B cell (primary cell): ENCODE results near the gene NT5DC2. TPM values are rescaled to one million over a fixed set of nuclear protein-coding genes. Genes with fewer than 3 reads are reported as not detected.

ENCODE experiments used
- ATAC-seq: fragments of 200-7000 bp; cut with Tn5 transposase; one replicate; pipeline ENCODE4 v1.10.0; 2021; ENCODE audit warnings: low read depth, mild to moderate bottlenecking, moderate number of reproducible peaks, moderate library complexity
- CTCF ChIA-PET: fragments of 350-600 bp; sonication (Branson Sonifier 250); formaldehyde crosslinking; loops from one replicate; lab custom pipeline; 2021; ENCODE audit warnings: antibody characterized with exemption, inconsistent platforms; lab: Charles Lee
- POLR2A ChIA-PET: fragments of 350-600 bp; sonication (Branson Sonifier 250); formaldehyde crosslinking; loops from one replicate; lab custom pipeline; 2021; ENCODE audit warnings: antibody characterized with exemption; lab: Charles Lee
- DNase-seq: peaks from one replicate; pipeline ENCODE4 v3.0.0; 2013
- H2AFZ ChIP-seq: 2 replicates; pipeline ENCODE4 v1.6.1; 2012; ENCODE audit warnings: mild to moderate bottlenecking, low read depth, low read length; ENCODE audit not compliant: insufficient read depth, poor library complexity, severe bottlenecking
- H3K27ac ChIP-seq, 2 donors: 1 replicate in 1 of 2; 2 replicates in 1 of 2; pipeline ENCODE4 v1.5.1; 2012 to 2013; ENCODE audit warnings: low read length in 2 of 2, mild to moderate bottlenecking in 2 of 2, moderate library complexity in 1 of 2
- H3K27me3 ChIP-seq, 4 experiments: fragments of 200-600 bp in 1 of 4; sonication (generic) in 1 of 4; replicated peaks in 1 of 4; 1 replicate in 2 of 4; 2 replicates in 2 of 4; pipeline versions ENCODE4 v1.6.1 to v1.7.0; 2013 to 2016; ENCODE audit warnings: low read length in 3 of 4, mild to moderate bottlenecking in 2 of 4, mixed read lengths in 1 of 4, moderate library complexity in 1 of 4; ENCODE audit not compliant: insufficient read depth in 4 of 4, control insufficient read depth in 3 of 4; ENCODE audit errors: control extremely low read depth in 1 of 4
- H3K36me3 ChIP-seq, 2 experiments: replicated peaks in 1 of 2; 1 replicate in 1 of 2; 2 replicates in 1 of 2; pipeline versions ENCODE4 v1.6.1 to v1.7.1; 2013; ENCODE audit warnings: low read length in 1 of 2; ENCODE audit not compliant: insufficient read depth in 2 of 2, control insufficient read depth in 1 of 2; ENCODE audit errors: control extremely low read depth in 1 of 2, extremely low read depth in 1 of 2
- H3K4me1 ChIP-seq, 2 donors: fragments of 200-600 bp in 1 of 2; sonication (generic) in 1 of 2; 1 replicate in 1 of 2; 2 replicates in 1 of 2; pipeline versions ENCODE4 v1.5.1 to v1.6.1; 2013 to 2017; ENCODE audit warnings: low read length in 2 of 2; ENCODE audit not compliant: control insufficient read depth in 2 of 2, insufficient read depth in 2 of 2
- H3K4me2 ChIP-seq: replicated peaks from 2 replicates; pipeline ENCODE3; 2012; ENCODE audit warnings: mild to moderate bottlenecking, low read depth, low read length; ENCODE audit not compliant: poor library complexity, severe bottlenecking
- H3K4me3 ChIP-seq, 5 experiments: fragments of 200-600 bp in 1 of 5; sonication (generic) in 1 of 5; 1 replicate in 3 of 5; 2 replicates in 2 of 5; pipeline versions ENCODE4 v1.5.1 to v1.7.0; 2011 to 2016; ENCODE audit warnings: low read length in 4 of 5, mild to moderate bottlenecking in 4 of 5, low read depth in 2 of 5, control low read depth in 1 of 5, moderate library complexity in 1 of 5; ENCODE audit not compliant: insufficient read depth in 1 of 5; ENCODE audit errors: control extremely low read depth in 1 of 5, extremely low read depth in 1 of 5
- H3K79me2 ChIP-seq: fragments of 200-600 bp; sonication (generic); one replicate; pipeline ENCODE4 v1.6.0; 2016; ENCODE audit warnings: low read length; ENCODE audit not compliant: control insufficient read depth, insufficient read depth
- H3K9ac ChIP-seq: fragments of 200-600 bp; sonication (generic); 2 replicates; pipeline ENCODE4 v1.6.1; 2017; ENCODE audit warnings: mild to moderate bottlenecking, low read length, moderate library complexity
- H3K9me3 ChIP-seq, 3 donors: one replicate each; pipeline versions ENCODE4 v1.6.1 to v1.7.1; 2013; ENCODE audit warnings: low read length in 2 of 3; ENCODE audit not compliant: control insufficient read depth in 2 of 3, insufficient read depth in 1 of 3; ENCODE audit errors: control extremely low read depth in 1 of 3
- H4K20me1 ChIP-seq: 2 replicates; pipeline ENCODE4 v1.6.0; 2012; ENCODE audit warnings: mild to moderate bottlenecking, low read length; ENCODE audit not compliant: insufficient read depth, control insufficient read depth, poor library complexity, severe bottlenecking
- H3K27ac Mint-ChIP-seq: one replicate; pipeline ENCODE4 v1.8.0; 2021; ENCODE audit warnings: mixed read lengths
- H3K27me3 Mint-ChIP-seq: one replicate; pipeline ENCODE4 v1.8.0; 2021; ENCODE audit warnings: mixed read lengths
- H3K4me1 Mint-ChIP-seq: one replicate; pipeline ENCODE4 v1.8.0; 2021; ENCODE audit warnings: mixed read lengths
- H3K4me3 Mint-ChIP-seq: one replicate; pipeline ENCODE4 v1.8.0; 2021; ENCODE audit warnings: mixed read lengths
- H3K9me3 Mint-ChIP-seq: one replicate; pipeline ENCODE4 v1.8.0; 2022; ENCODE audit warnings: mixed read lengths; ENCODE audit not compliant: insufficient read depth
- EZH2 ChIP-seq: IDR thresholded peaks from 2 replicates; pipeline ENCODE4 v1.6.1; 2012; ENCODE audit warnings: borderline replicate concordance, low read depth, mild to moderate bottlenecking, moderate library complexity, low read length; ENCODE audit not compliant: insufficient read depth, poor library complexity, severe bottlenecking
- WGBS: methylation state at CpG from one replicate; pipeline ENCODE4 v1.1.5; 2013; ENCODE audit warnings: missing lambda C conversion rate; ENCODE audit not compliant: insufficient coverage; 5-methylcytosine and 5-hydroxymethylcytosine counted together
- intact Hi-C: fragments of 100-400 bp; cut with micrococcal nuclease; formaldehyde crosslinking; loops from one replicate; pipeline ENCODE4 v1.10.0; 2022
- polyA plus RNA-seq: library from polyadenylated mRNA; depleted of rRNA; stranded (reverse); fragments of >200 nt; gene quantifications from 2 replicates; pipeline ENCODE4 v1.2.3, GENCODE V29; 2012
- total RNA-seq, 2 donors: library from RNA; stranded (reverse); fragments of 120-200 nt in 1 of 2; gene quantifications; 1 replicate in 1 of 2; 2 replicates in 1 of 2; pipeline versions ENCODE4 v1.2.3 to v1.2.4, GENCODE V29; 2013 to 2022
- TF ChIP-seq, protein P1 (sequence below): fragments of 200-600 bp; IDR thresholded peaks from one replicate; pipeline ENCODE4 v1.8.0; 2022; ENCODE audit warnings: antibody characterized with exemption, mild to moderate bottlenecking

The NT5DC2 gene
- total and polyA plus RNA-seq, 2 donors (not counting 1 experiment from before 2014, with no cell fraction given): 11.2 to 11.9 TPM

DNA sequence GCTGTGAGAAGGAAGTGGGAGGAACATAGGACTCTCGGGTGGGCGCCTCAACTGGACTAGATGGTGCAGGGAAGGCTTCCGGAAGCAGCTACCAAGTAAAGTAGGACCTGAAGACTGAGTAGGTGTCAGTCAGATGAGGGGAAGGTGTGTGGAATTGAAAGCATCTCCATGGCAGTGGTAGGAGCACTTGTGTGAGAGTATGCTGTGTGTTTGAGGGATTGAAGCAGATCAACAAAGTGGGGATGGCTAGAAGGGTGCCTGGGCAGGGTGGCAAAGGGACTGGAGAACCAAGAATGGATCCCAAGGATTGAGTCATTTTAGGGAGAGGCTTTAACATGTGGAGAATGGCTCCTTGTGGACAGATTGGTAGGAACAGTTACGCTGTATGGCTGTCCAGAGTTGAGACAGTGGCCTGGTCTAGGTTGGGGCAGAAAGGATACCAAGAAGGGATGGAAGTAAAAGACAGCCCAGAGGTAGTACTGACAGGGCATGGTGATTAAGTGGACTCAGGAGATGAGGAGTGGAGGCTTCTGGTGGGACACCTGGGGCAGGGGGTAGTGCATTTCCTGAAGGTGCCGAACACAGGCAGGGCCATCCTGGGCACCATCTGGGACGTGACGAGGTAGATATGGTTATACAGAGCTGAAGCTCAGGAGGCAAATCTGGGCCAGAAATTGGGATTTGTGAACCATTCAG, 4.2 kb upstream of the NT5DC2 start:
- no peaks in the 10 kb centered on the region for H3K27me3 Mint-ChIP-seq

More for the DNA sequence above, 4.2 kb upstream of the NT5DC2 start:
- Histone ChIP-seq H3K9me3 (no peaks in the 10 kb centered on the region), H3K27me3 (peaks cover 0 to 2% (median 0%) of the 10 kb centered on the region in 4 experiments), H3K4me3 (peak overlapping the region in 2 of 5 experiments; percentile 95 to 99), H3K4me2 (peak overlapping the region; percentile 82), H3K79me2 (peaks cover 37% of the 10 kb centered on the region), H4K20me1 (no peaks in the 10 kb centered on the region), H3K9ac (peak overlapping the region; percentile 94), H3K36me3 (no peaks in the 10 kb centered on the region), H3K27ac (no peak overlapping the region), H3K4me1 (peaks cover 26 to 39% of the 10 kb centered on the region in 2 donors), H2AFZ (no peak overlapping the region)
- Mint-ChIP-seq H3K4me1 (peaks cover 40% of the 10 kb centered on the region), H3K9me3 (no peaks in the 10 kb centered on the region), H3K4me3 (peak overlapping the region; percentile 99), H3K27ac (peak overlapping the region; percentile 99)
- WGBS: 85% methylated on average over 5 of the region's 7 CpGs
- no peak for DNase-seq
- TF ChIP-seq, protein P1, sequence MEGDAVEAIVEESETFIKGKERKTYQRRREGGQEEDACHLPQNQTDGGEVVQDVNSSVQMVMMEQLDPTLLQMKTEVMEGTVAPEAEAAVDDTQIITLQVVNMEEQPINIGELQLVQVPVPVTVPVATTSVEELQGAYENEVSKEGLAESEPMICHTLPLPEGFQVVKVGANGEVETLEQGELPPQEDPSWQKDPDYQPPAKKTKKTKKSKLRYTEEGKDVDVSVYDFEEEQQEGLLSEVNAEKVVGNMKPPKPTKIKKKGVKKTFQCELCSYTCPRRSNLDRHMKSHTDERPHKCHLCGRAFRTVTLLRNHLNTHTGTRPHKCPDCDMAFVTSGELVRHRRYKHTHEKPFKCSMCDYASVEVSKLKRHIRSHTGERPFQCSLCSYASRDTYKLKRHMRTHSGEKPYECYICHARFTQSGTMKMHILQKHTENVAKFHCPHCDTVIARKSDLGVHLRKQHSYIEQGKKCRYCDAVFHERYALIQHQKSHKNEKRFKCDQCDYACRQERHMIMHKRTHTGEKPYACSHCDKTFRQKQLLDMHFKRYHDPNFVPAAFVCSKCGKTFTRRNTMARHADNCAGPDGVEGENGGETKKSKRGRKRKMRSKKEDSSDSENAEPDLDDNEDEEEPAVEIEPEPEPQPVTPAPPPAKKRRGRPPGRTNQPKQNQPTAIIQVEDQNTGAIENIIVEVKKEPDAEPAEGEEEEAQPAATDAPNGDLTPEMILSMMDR: no peak
- TF ChIP-seq EZH2: no peak
- intact Hi-C loops: loop anchor here (2.0 to 10.0 kb wide), 6 partner anchors 261 to 1143 kb away; partner anchors contain the start of genes DUSP7, PRKCD, RBM15B and RPL29
- ChIA-PET CTCF (no interaction called here), POLR2A (no interaction called here)
- no peak for ATAC-seq
